Measurements from ENCODE around the gene CYP24A1. TPM values are rescaled to one million over a fixed set of nuclear protein-coding genes. Genes with fewer than 3 reads are reported as not detected.

Gene CYP24A1
- total and polyA plus RNA-seq, 2 of the 8 experiments (the other 6 are each of a cell fraction or from before 2014, with no cell fraction given) = not detected

GRCh38 chr20:54106162-54106561 is 67.6 kb downstream of the CYP24A1 start:
- Histone ChIP-seq H2AFZ (ENCODE audit: low read length) (no peak overlapping the region), H4K20me1 (replicated peaks in 1 of 2; ENCODE audit: control insufficient read depth in 1 of 2, insufficient read depth in 2 of 2, low read length in 2 of 2) (no peaks in the 10 kb centered on the region), H3K23me2 (ENCODE audit: low read depth, low read length) (no peaks in the 10 kb centered on the region; the same call in 1 of the 2 replicates), H4K91ac (replicated peaks; ENCODE audit: insufficient read length, low read length) (no peak overlapping the region), H3K18ac (ENCODE audit: extremely low read depth, low read length) (no peak overlapping the region), H3K9me3 (ENCODE audit: insufficient read depth in 2 of 2, low read depth in 1 of 2, low read length in 1 of 2) (no peaks in the 10 kb centered on the region), H3K27ac (ENCODE audit: low read depth, low read length) (no peak overlapping the region), H3K23ac (ENCODE audit: insufficient read length) (no peak overlapping the region), H2AK5ac (ENCODE audit: low read depth, low read length) (no peak overlapping the region), H2BK120ac (replicated peaks; ENCODE audit: low read depth, low read length) (no peak overlapping the region), H3K36me3 (ENCODE audit: control insufficient read depth in 2 of 4, insufficient read depth in 4 of 4, low read length in 3 of 4) (no peaks in the 10 kb centered on the region), H3K4me3 (ENCODE audit: extremely low read depth in 1 of 4, insufficient read depth in 2 of 4, low read depth in 3 of 4, low read length in 4 of 4) (no peak overlapping the region), H3K4ac (replicated peaks; ENCODE audit: insufficient read length, low read depth, low read length) (no peak overlapping the region), H3K4me2 (ENCODE audit: insufficient read depth in 1 of 2, low read depth in 2 of 2, low read length in 2 of 2) (no peak overlapping the region), H2BK15ac (ENCODE audit: low read length) (no peak overlapping the region), H3K79me1 (ENCODE audit: low read depth, low read length) (no peaks in the 10 kb centered on the region), H3K14ac (ENCODE audit: insufficient read length) (no peak overlapping the region), H2BK20ac (ENCODE audit: low read length) (no peak overlapping the region), H3K79me2 (ENCODE audit: control insufficient read depth in 1 of 2, insufficient read depth in 2 of 2, low read length in 2 of 2) (no peaks in the 10 kb centered on the region), H3K4me1 (replicated peaks in 1 of 4; ENCODE audit: control insufficient read depth in 3 of 4, insufficient read depth in 4 of 4, low read length in 3 of 4) (no peaks in the 10 kb centered on the region), H2BK12ac (ENCODE audit: low read depth, low read length) (no peak overlapping the region), H3K9ac (replicated peaks in 1 of 4; ENCODE audit: extremely low read depth in 1 of 4, low read depth in 3 of 4, low read length in 3 of 4) (no peak overlapping the region), H2BK5ac (ENCODE audit: low read depth, low read length) (no peak overlapping the region), H3K56ac (replicated peaks; ENCODE audit: insufficient read length, low read depth, low read length) (no peak overlapping the region), H4K8ac (ENCODE audit: extremely low read depth, insufficient read depth, low read length) (no peak overlapping the region), H4K5ac (ENCODE audit: insufficient read length, low read depth, low read length) (no peak overlapping the region), H3K27me3 (replicated peaks in 1 of 4; ENCODE audit: control insufficient read depth in 3 of 4, extremely low read depth in 1 of 4, insufficient read depth in 3 of 4, low read length in 3 of 4) (peaks cover 0 to 1% (median 0%) of the 10 kb centered on the region in 4 experiments; a peak in 1 of 7 replicates)
- POLR2A ChIA-PET (ENCODE audit: partially characterized antibody) = no interaction called here
- DNase-seq (ENCODE audit: low read depth in 1 of 2, low spot score in 2 of 2) = no peak
- 82% methylated on average over 4 of the region's 4 CpGs; no CpG with 5 or more reads in 1 of the 2 experiments for WGBS, 2 experiments (ENCODE audit: extremely low coverage in 1 of 2, insufficient coverage in 1 of 2, insufficient read length in 1 of 2, insufficient replicate concordance in 2 of 2, low coverage in 1 of 2, low lambda C conversion rate in 2 of 2, missing lambda C conversion rate in 1 of 2)
- CTCF ChIA-PET (ENCODE audit: partially characterized antibody) = interaction anchor here (0.8 to 19.2 kb wide), 13 partner anchors 10 to 562 kb away, joined by 3 to 591 read pairs (median 3); partner anchors contain the start of gene PFDN4
- no peak for FAIRE-seq
- TF ChIP-seq HDAC6 (IDR thresholded peaks at IDR 0.05; ENCODE audit: low read depth, low read length) = no peak
- TF ChIP-seq NANOG (IDR thresholded peaks at IDR 0.05; ENCODE audit: insufficient read depth, low read depth, low read length, poor library complexity, severe bottlenecking) = no peak
- no peak for TF ChIP-seq RFX5 (IDR thresholded peaks at IDR 0.05; ENCODE audit: borderline replicate concordance, low read depth, low read length)
- no peak for TF ChIP-seq NRF1 (IDR thresholded peaks at IDR 0.05; ENCODE audit: low read depth, low read length)
- TF ChIP-seq, protein P1, sequence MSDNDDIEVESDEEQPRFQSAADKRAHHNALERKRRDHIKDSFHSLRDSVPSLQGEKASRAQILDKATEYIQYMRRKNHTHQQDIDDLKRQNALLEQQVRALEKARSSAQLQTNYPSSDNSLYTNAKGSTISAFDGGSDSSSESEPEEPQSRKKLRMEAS (IDR thresholded peaks at IDR 0.05) = no peak
- no peak for TF ChIP-seq SP4 (IDR thresholded peaks at IDR 0.05; ENCODE audit: low read length)
- TF ChIP-seq SP1 (IDR thresholded peaks at IDR 0.05; ENCODE audit: low read depth, low read length) = no peak
- TF ChIP-seq SIN3A (conservative IDR thresholded peaks at IDR 0.05 in 1 of 2, IDR thresholded peaks at IDR 0.05 in 1 of 2; ENCODE audit: low read depth in 1 of 2, low read length in 2 of 2) = no peak
- TF ChIP-seq POU5F1 (IDR thresholded peaks at IDR 0.05; ENCODE audit: low read depth, low read length) = no peak
- no peak for TF ChIP-seq TAF7 (optimal IDR thresholded peaks at IDR 0.05; ENCODE audit: borderline replicate concordance, low read depth, low read length)
- TF ChIP-seq SP2 (IDR thresholded peaks at IDR 0.05; ENCODE audit: low read length) = no peak
- TF ChIP-seq JUN (IDR thresholded peaks at IDR 0.05; ENCODE audit: low read depth, low read length) = no peak
- no peak for TF ChIP-seq POLR2AphosphoS5 (IDR thresholded peaks at IDR 0.05; ENCODE audit: low read depth, low read length)
- no peak for TF ChIP-seq POLR2A (IDR thresholded peaks at IDR 0.05; ENCODE audit: control extremely low read depth in 1 of 2, low read depth in 2 of 2, low read length in 2 of 2)
- no peak for TF ChIP-seq SUZ12 (IDR thresholded peaks at IDR 0.05; ENCODE audit: low read length)
- TF ChIP-seq TEAD4 (IDR thresholded peaks at IDR 0.05; ENCODE audit: low read depth, low read length) = no peak
